Activated T-cell treated with anti-CD3 and anti-CD28 coated beads, Interleukin-2, amount 50 U/mL, for 1 hour (primary cell): Measurements from ENCODE around the gene CBLL2.
"Not testable (repeated sequence)": the region's sequence is repeated elsewhere in the genome, so short reads cannot be mapped to it uniquely, and the experiment has no call there.

Experiments used
- DNase-seq: peaks from one replicate; pipeline ENCODE4 v3.0.0-alpha.2; 2020

Gene CBLL2

GRCh38 chrX:22272613-22273012 is at the start of gene CBLL2:
CBLL2 (plus strand) TSS chrX:22272913; CDS start chrX:22272992, 79 bp downstream.
- no peak for DNase-seq

GRCh38 chrX:22234380-22234779 is 38.3 kb upstream of the CBLL2 start:
- no peak for DNase-seq

- DNase-seq = no peak
Measured at GRCh38 chrX:22237479-22237878, 35.2 kb upstream of the CBLL2 start.

GRCh38 chrX:22246620-22247019 is 26.1 kb upstream of the CBLL2 start:
- DNase-seq = no peak

- DNase-seq = no peak
Measured at GRCh38 chrX:22247169-22247568, 25.5 kb upstream of the CBLL2 start.

- no peak for DNase-seq
Measured at GRCh38 chrX:22248401-22248800, 24.3 kb upstream of the CBLL2 start.

GRCh38 chrX:22249371-22249770 is 23.3 kb upstream of the CBLL2 start:
- no peak for DNase-seq

- DNase-seq = no peak
Measured at GRCh38 chrX:22268706-22269105, 4.0 kb upstream of the CBLL2 start.

- no peak for DNase-seq
Measured at GRCh38 chrX:22273714-22274317, 1.1 kb downstream of the CBLL2 start.

- no peak for DNase-seq
Measured at GRCh38 chrX:22276781-22277180, 4.1 kb downstream of the CBLL2 start.

- no peak for DNase-seq
Measured at GRCh38 chrX:22278375-22278774, 5.7 kb downstream of the CBLL2 start.

GRCh38 chrX:22289209-22289608 is 16.5 kb downstream of the CBLL2 start:
- not testable (repeated sequence) for DNase-seq

- no peak for DNase-seq
Measured at GRCh38 chrX:22296871-22297270, 24.2 kb downstream of the CBLL2 start.

- no peak for DNase-seq
Measured at GRCh38 chrX:22300130-22300529, 27.4 kb downstream of the CBLL2 start.

- DNase-seq = no peak
Measured at GRCh38 chrX:22310779-22311178, 38.1 kb downstream of the CBLL2 start.

GRCh38 chrX:22313766-22314165 is 41.1 kb downstream of the CBLL2 start:
- no peak for DNase-seq

- DNase-seq = no peak
Measured at GRCh38 chrX:22314211-22314610, 41.5 kb downstream of the CBLL2 start.

GRCh38 chrX:22314692-22315091 is 42.0 kb downstream of the CBLL2 start:
- no peak for DNase-seq

GRCh38 chrX:22315151-22315550 is 42.4 kb downstream of the CBLL2 start:
- DNase-seq = no peak

GRCh38 chrX:22320236-22320873 is 47.6 kb downstream of the CBLL2 start:
- DNase-seq = no peak

- no peak for DNase-seq
Measured at GRCh38 chrX:22323541-22323940, 50.8 kb downstream of the CBLL2 start.
